Measurements from ENCODE around the gene ITGB3.

GRCh38 chr17:47230864-47231263, 22.8 kb upstream of the ITGB3 start:
- no peak for TF ChIP-seq POLR2A (IDR thresholded peaks at IDR 0.05)
- TF ChIP-seq CTCF (IDR thresholded peaks at IDR 0.05) = no peak
- TF ChIP-seq POLR2AphosphoS5 (IDR thresholded peaks at IDR 0.05) = no peak
